ENCODE data around the gene ATP5F1E. TPM values are rescaled to one million over a fixed set of nuclear protein-coding genes. Genes with fewer than 3 reads are reported as not detected.
"Not testable (repeated sequence)": the region's sequence is repeated elsewhere in the genome, so short reads cannot be mapped to it uniquely, and the experiment has no call there.

ATP5F1E gene
- total RNA-seq, 1 donor from 2014 or later: 67.5 TPM

DNA sequence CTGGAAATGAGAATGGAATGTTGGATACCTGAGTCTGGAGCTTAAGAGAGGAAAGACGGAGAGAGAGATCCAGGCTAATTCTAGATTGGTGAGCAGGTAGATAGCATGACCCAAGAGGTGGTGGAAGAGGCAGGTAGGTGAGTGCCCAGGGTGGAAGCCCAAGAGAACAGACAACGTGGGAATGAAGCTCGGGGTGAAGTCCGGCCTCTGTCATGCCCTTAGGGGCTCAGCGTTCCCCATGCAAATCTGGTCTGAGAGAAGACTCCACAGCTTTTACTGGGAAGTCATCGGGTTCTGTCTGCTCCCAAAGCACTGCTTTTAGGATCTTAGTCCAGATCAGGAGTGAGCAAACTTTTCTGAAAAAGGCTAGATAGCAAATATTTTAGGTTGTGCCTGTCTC is 47.4 kb downstream of the ATP5F1E start:
- Mint-ChIP-seq H3K27ac (ENCODE audit: unreplicated experiment) (no peak overlapping the region), H3K4me3 (ENCODE audit: unreplicated experiment) (no peak overlapping the region), H3K36me3 (ENCODE audit: low read depth) (peaks cover 14% of the 10 kb centered on the region), H3K27me3 (ENCODE audit: low read depth) (no peaks in the 10 kb centered on the region), H3K4me1 (ENCODE audit: low read depth) (peaks cover 21% of the 10 kb centered on the region), H3K9me3 (ENCODE audit: low read depth) (no peaks in the 10 kb centered on the region)
- no peak for DNase-seq (ENCODE audit: low spot score)
- TF ChIP-seq, protein P1, sequence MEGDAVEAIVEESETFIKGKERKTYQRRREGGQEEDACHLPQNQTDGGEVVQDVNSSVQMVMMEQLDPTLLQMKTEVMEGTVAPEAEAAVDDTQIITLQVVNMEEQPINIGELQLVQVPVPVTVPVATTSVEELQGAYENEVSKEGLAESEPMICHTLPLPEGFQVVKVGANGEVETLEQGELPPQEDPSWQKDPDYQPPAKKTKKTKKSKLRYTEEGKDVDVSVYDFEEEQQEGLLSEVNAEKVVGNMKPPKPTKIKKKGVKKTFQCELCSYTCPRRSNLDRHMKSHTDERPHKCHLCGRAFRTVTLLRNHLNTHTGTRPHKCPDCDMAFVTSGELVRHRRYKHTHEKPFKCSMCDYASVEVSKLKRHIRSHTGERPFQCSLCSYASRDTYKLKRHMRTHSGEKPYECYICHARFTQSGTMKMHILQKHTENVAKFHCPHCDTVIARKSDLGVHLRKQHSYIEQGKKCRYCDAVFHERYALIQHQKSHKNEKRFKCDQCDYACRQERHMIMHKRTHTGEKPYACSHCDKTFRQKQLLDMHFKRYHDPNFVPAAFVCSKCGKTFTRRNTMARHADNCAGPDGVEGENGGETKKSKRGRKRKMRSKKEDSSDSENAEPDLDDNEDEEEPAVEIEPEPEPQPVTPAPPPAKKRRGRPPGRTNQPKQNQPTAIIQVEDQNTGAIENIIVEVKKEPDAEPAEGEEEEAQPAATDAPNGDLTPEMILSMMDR (IDR thresholded peaks at IDR 0.05): no peak

DNA sequence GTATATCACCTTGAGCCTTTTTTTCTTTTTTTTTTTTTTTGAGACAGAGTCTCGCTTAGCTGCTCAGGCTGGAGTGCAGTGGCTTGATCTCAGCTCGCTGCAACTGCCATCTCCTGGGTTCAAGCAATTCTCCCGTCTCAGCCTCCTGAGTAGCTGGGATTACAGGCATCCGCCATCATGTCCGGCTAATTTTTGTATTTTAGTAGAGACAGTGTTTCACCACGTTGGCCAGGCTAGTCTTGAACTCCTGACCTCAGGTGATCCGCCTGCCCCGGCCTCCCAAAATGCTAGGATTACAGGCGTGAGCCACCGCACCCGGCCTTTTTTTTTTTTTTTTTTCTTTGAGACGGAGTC is 49.0 kb downstream of the ATP5F1E start:
- not testable (repeated sequence) for H3K27ac Mint-ChIP-seq (ENCODE audit: unreplicated experiment); H3K9me3 Mint-ChIP-seq (ENCODE audit: low read depth); H3K36me3 Mint-ChIP-seq (ENCODE audit: low read depth); H3K27me3 Mint-ChIP-seq (ENCODE audit: low read depth); H3K4me3 Mint-ChIP-seq (ENCODE audit: unreplicated experiment); DNase-seq (ENCODE audit: low spot score)
- H3K4me1 Mint-ChIP-seq (ENCODE audit: low read depth): peaks cover 21% of the 10 kb centered on the region

DNA sequence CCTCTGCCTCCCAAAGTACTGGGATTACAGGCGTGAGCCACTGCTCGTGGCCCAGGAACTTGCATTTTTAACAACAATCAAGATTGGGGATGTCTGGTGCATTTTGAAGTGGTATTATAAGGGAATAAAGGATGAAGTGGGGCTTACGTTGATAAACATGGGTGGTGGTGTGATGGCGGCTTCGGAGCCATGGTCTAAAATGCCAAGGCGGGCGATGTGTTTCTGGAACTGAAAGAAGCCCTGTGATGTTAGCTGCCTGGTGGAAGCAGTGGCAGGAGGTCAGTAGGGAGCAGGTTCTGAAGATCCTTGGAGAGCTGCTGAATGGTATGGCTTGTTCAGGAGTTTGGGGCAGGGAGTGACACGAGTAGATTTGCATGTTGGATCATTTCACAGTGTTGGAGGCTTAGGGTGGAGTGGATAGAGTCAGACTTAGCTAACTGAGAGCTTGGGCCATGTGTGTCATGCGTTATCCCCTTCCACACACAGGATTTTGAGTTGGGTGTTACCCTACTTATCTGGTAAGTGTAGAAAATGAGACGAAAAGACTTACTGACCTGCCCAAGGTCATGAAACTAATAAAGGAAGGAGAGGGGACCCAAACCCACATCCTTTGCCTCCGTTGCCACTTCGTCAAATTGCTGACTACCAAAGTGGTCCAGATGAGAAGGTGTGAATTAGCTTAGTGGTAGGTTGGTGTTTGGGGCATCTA is 49.6 kb downstream of the ATP5F1E start:
- no peaks in the 10 kb centered on the region for H3K27me3 Mint-ChIP-seq (ENCODE audit: low read depth)
- peak overlapping the region; percentile 85 for H3K4me3 Mint-ChIP-seq (ENCODE audit: unreplicated experiment)
- peaks cover 21% of the 10 kb centered on the region for H3K4me1 Mint-ChIP-seq (ENCODE audit: low read depth)
- DNase-seq (ENCODE audit: low spot score): no peak
- H3K27ac Mint-ChIP-seq (ENCODE audit: unreplicated experiment): no peak overlapping the region
- TF ChIP-seq, protein P1 (IDR thresholded peaks at IDR 0.05): no peak
- no peaks in the 10 kb centered on the region for H3K9me3 Mint-ChIP-seq (ENCODE audit: low read depth)
- H3K36me3 Mint-ChIP-seq (ENCODE audit: low read depth): peaks cover 3% of the 10 kb centered on the region

DNA sequence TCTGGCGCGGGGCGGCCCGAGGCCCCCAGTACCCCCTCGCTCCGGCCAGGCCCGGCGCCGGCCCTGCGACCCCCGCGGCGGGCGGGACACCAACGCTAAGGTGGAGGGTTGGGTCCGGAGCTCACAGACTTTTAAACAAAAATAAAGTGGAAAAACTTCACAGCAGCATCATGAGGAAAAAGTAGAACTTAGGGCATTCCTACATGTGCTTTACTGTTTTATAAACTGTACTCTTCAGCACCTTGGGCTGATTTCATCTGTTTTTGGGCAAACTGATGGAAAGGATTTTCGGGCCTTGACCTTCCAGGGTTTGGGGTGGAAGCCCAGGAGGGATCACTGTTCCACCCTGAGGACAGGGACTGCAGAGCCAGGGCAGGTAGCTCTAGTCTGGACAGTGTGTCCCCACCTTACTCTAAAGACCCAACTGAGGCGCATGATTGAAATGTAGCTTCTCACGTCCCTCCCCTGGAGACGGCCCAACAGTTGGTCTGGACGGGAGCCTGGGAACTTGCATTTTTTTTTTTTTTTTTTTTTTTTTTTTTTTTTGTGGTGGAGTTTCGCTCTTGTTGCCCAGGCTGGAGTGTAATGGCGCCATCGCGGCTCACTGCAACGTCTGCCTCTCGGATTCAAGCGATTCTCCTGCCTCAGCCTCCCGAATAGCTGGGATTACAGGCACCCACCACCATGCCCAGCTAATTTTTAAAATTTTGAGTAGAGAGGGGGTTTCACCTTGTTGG is 50.3 kb downstream of the ATP5F1E start:
- DNase-seq (ENCODE audit: low spot score): no peak
- TF ChIP-seq, protein P1 (IDR thresholded peaks at IDR 0.05): no peak
- Mint-ChIP-seq H3K27ac (ENCODE audit: unreplicated experiment) (peak overlapping the region; percentile 77), H3K27me3 (ENCODE audit: low read depth) (no peaks in the 10 kb centered on the region), H3K9me3 (ENCODE audit: low read depth) (peaks cover under 1% of the 10 kb centered on the region), H3K36me3 (ENCODE audit: low read depth) (no peaks in the 10 kb centered on the region), H3K4me1 (ENCODE audit: low read depth) (peaks cover 21% of the 10 kb centered on the region), H3K4me3 (ENCODE audit: unreplicated experiment) (peak overlapping the region; percentile 85)

DNA sequence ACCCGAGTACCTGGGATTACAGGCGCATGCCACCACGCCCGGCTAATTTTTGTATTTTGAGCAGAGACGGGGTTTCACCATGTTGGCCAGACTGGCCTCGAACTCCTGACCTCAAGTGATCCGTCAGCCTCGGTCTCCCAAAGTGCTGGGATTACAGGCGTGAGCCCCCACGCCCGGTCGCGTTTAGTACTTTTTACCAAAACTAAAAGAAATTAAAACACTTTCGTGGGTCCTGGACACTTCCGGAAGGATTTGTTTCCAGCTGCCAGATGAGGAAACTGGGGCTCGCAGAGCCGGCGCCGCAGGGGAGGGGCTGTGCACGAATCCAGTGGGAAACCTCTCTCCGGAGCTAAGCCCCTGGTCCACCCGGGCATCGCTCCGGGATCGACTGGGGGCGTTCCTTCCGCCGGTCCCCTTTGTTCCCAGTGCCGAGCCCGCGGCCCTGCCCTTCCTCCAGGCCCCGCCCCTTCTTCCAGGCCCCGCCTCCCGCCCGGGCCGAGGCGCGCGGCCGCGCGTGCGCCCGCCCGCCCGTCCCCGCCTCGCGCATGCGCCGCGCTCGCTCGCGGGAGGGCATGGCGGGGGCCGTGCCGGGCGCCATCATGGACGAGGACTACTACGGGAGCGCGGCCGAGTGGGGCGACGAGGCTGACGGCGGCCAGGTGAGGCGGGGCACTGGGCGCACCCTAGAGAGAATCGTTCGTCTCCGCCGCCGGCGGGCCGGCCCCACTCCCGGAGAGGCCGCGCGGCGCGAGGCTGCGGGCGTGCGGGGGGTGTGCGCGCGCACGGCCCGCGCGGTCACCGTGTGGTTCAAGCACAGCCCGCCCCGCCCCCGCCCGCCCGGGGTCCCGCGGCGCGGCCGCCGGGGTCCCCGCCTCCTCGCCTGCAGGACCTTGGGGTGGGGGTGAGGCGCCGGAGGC is 51.2 kb downstream of the ATP5F1E start, which contains the start of gene NELFCD:
NELFCD (plus strand) TSS at position 546 of the 917 bp plus-strand sequence; CDS start at position 600, 54 bp downstream.
- H3K4me3 Mint-ChIP-seq (ENCODE audit: unreplicated experiment): peak within 1 kb of the TSS; percentile 85
- no peaks in the 10 kb centered on the region for H3K27me3 Mint-ChIP-seq (ENCODE audit: low read depth)

More for the DNA sequence above, 51.2 kb downstream of the ATP5F1E start, which contains the start of gene NELFCD:
- Mint-ChIP-seq H3K4me1 (ENCODE audit: low read depth) (peaks cover 21% of the 10 kb centered on the region), H3K36me3 (ENCODE audit: low read depth) (no peaks in the 10 kb centered on the region), H3K9me3 (ENCODE audit: low read depth) (peaks cover 8% of the 10 kb centered on the region), H3K27ac (ENCODE audit: unreplicated experiment) (peak within 1 kb of the TSS; percentile 77)
- DNase-seq (ENCODE audit: low spot score): no peak
- TF ChIP-seq, protein P1 (IDR thresholded peaks at IDR 0.05): no peak

Measured in chondrocyte (in vitro differentiated cells).